Vagina (tissue), 2 donors: Measurements from ENCODE around the gene TMEM240.

Source experiments
- CTCF ChIP-seq, 3 experiments: fragments of 450-650 bp in 2 of 3; fragments of 200-600 bp in 1 of 3; sonication (generic) in 1 of 3; IDR thresholded peaks; one replicate each; pipeline ENCODE4 v1.5.1; 2017 to 2019; ENCODE audit warnings: antibody characterized with exemption in 3 of 3, mild to moderate bottlenecking in 2 of 3, moderate library complexity in 2 of 3
- POLR2A ChIP-seq, 2 donors: fragments of 450-650 bp; IDR thresholded peaks; one replicate each; pipeline ENCODE4 v1.6.1; 2017; ENCODE audit warnings: antibody characterized with exemption in 2 of 2, mild to moderate bottlenecking in 2 of 2, moderate library complexity in 2 of 2
- POLR2AphosphoS5 ChIP-seq, 2 donors: sonication (generic); formaldehyde crosslinking; IDR thresholded peaks; one replicate each; pipeline ENCODE4 v1.9.0; 2017; ENCODE audit warnings: antibody characterized with exemption in 2 of 2, mild to moderate bottlenecking in 2 of 2, low read depth in 1 of 2; ENCODE audit not compliant: insufficient read depth in 1 of 2

- TF ChIP-seq POLR2A (IDR thresholded peaks at IDR 0.05) (no peak), POLR2AphosphoS5 (IDR thresholded peaks at IDR 0.05; ENCODE audit: insufficient read depth in 1 of 2, low read depth in 1 of 2) (no peak), CTCF (IDR thresholded peaks at IDR 0.05) (no peak)
Measured at GRCh38 chr1:1548591-1548990, 8.2 kb upstream of the TMEM240 start.
